ENCODE data around the gene ISL1. TPM values are rescaled to one million over a fixed set of nuclear protein-coding genes. Genes with fewer than 3 reads are reported as not detected.

Gene ISL1
- total and polyA plus RNA-seq, 2 of the 8 experiments (the other 6 are each of a cell fraction or from before 2014, with no cell fraction given) = 0.05 to 0.19 TPM

- Histone ChIP-seq H2AFZ (ENCODE audit: low read length) (peak overlapping the region; percentile 58; the same call in 1 of the 2 replicates), H3K36me3 (ENCODE audit: control insufficient read depth in 2 of 4, insufficient read depth in 4 of 4, low read length in 3 of 4) (no peaks in the 10 kb centered on the region), H3K79me2 (ENCODE audit: control insufficient read depth in 1 of 2, insufficient read depth in 2 of 2, low read length in 2 of 2) (no peaks in the 10 kb centered on the region), H2BK120ac (replicated peaks; ENCODE audit: low read depth, low read length) (peak overlapping the region; percentile 50), H3K56ac (replicated peaks; ENCODE audit: insufficient read length, low read depth, low read length) (no peak overlapping the region), H3K9ac (replicated peaks in 1 of 4; ENCODE audit: extremely low read depth in 1 of 4, low read depth in 3 of 4, low read length in 3 of 4) (no peak overlapping the region), H2AK5ac (ENCODE audit: low read depth, low read length) (no peak overlapping the region), H3K23me2 (ENCODE audit: low read depth, low read length) (peaks cover 19% of the 10 kb centered on the region), H2BK15ac (ENCODE audit: low read length) (peak overlapping the region; percentile 89; the same call in 1 of the 2 replicates), H3K14ac (ENCODE audit: insufficient read length) (no peak overlapping the region), H4K91ac (replicated peaks; ENCODE audit: insufficient read length, low read length) (no peak overlapping the region), H3K18ac (ENCODE audit: extremely low read depth, low read length) (peak overlapping the region; percentile 52; the same call in 1 of the 2 replicates), H3K4me2 (ENCODE audit: insufficient read depth in 1 of 2, low read depth in 2 of 2, low read length in 2 of 2) (peak overlapping the region; percentile 99), H4K20me1 (replicated peaks in 1 of 2; ENCODE audit: control insufficient read depth in 1 of 2, insufficient read depth in 2 of 2, low read length in 2 of 2) (peaks cover 8 to 24% of the 10 kb centered on the region in 2 experiments), H3K4ac (replicated peaks; ENCODE audit: insufficient read length, low read depth, low read length) (no peak overlapping the region), H3K4me1 (replicated peaks in 1 of 4; ENCODE audit: control insufficient read depth in 3 of 4, insufficient read depth in 4 of 4, low read length in 3 of 4) (peaks cover 16 to 42% (median 32%) of the 10 kb centered on the region in 4 experiments), H2BK5ac (ENCODE audit: low read depth, low read length) (peak overlapping the region; percentile 67; the same call in 1 of the 2 replicates), H3K27me3 (replicated peaks in 1 of 4; ENCODE audit: control insufficient read depth in 3 of 4, extremely low read depth in 1 of 4, insufficient read depth in 3 of 4, low read length in 3 of 4) (peaks cover 62 to 99% (median 86%) of the 10 kb centered on the region in 4 experiments), H2BK20ac (ENCODE audit: low read length) (peak overlapping the region; percentile 94; the same call in 1 of the 2 replicates), H4K5ac (ENCODE audit: insufficient read length, low read depth, low read length) (no peak overlapping the region), H2BK12ac (ENCODE audit: low read depth, low read length) (peak overlapping the region; percentile 95; the same call in 1 of the 2 replicates), H3K27ac (ENCODE audit: low read depth, low read length) (no peak overlapping the region), H3K9me3 (ENCODE audit: insufficient read depth in 2 of 2, low read depth in 1 of 2, low read length in 1 of 2) (no peaks in the 10 kb centered on the region; a peak in 1 of 4 replicates), H3K79me1 (ENCODE audit: low read depth, low read length) (no peaks in the 10 kb centered on the region), H3K23ac (ENCODE audit: insufficient read length) (no peak overlapping the region), H3K4me3 (ENCODE audit: extremely low read depth in 1 of 4, insufficient read depth in 2 of 4, low read depth in 3 of 4, low read length in 4 of 4) (peak overlapping the region; percentile 55 to 59 (median 58); a peak in 7 of 8 replicates), H4K8ac (ENCODE audit: extremely low read depth, insufficient read depth, low read length) (no peak overlapping the region)
- no peak for DNase-seq (ENCODE audit: low read depth in 1 of 2, low spot score in 2 of 2)
- WGBS, 2 experiments (ENCODE audit: extremely low coverage in 1 of 2, insufficient coverage in 1 of 2, insufficient read length in 1 of 2, insufficient replicate concordance in 2 of 2, low coverage in 1 of 2, low lambda C conversion rate in 2 of 2, missing lambda C conversion rate in 1 of 2) = 2% methylated on average over 10 of the region's 10 CpGs; no CpG with 5 or more reads in 1 of the 2 experiments
- FAIRE-seq = peak; percentile 50
- ChIA-PET CTCF (ENCODE audit: partially characterized antibody) (interaction anchor here (0.7 to 2.2 kb wide), 9 partner anchors 9 to 1208 kb away, joined by 3 to 6 read pairs (median 3); no protein-coding TSS in a partner anchor), POLR2A (ENCODE audit: partially characterized antibody) (interaction anchor here (0.7 to 2.6 kb wide), 4 partner anchors 11 to 421 kb away, joined by 3 to 9 read pairs (median 6); no protein-coding TSS in a partner anchor)
- TF ChIP-seq POU5F1 (IDR thresholded peaks at IDR 0.05; ENCODE audit: low read depth, low read length) = no peak
- no peak for TF ChIP-seq RBBP5 (IDR thresholded peaks at IDR 0.05; ENCODE audit: borderline replicate concordance, low read depth, low read length)
- no peak for TF ChIP-seq SIN3A (conservative IDR thresholded peaks at IDR 0.05 in 1 of 2, IDR thresholded peaks at IDR 0.05 in 1 of 2; ENCODE audit: low read depth in 1 of 2, low read length in 2 of 2)
Measured at GRCh38 chr5:51387884-51388275, 4.6 kb downstream of the ISL1 start.

Data from H1 (cell line).